ENCODE measurements around the gene NALCN. TPM values are rescaled to one million over a fixed set of nuclear protein-coding genes. Genes with fewer than 3 reads are reported as not detected.

The NALCN gene
- total RNA-seq, 2 donors from 2014 or later = 0.11 TPM; not detected in 1

DNA sequence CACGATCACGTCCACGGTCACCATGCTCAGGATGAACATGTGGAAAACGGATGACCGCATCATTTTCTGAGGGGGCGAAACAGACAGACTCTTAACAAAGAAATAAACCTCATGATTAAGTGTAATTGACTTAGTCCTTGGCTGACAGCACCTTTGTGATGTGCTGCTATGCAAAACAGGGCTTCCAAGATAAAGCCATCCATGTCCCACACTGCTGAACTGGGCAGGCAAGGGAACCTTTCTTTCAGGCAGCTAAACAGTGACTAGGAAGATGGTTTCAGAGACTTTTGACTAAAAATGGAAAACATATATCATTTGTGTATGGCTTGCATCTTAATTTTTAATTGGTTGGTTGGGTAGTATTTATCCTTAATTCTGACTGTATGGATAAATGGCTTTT lies 157.8 kb downstream of the NALCN start:
- Histone ChIP-seq H3K36me3 (ENCODE audit: control insufficient read depth, insufficient read depth, low read length) (no peaks in the 10 kb centered on the region), H3K4me1 (ENCODE audit: control insufficient read depth, insufficient read depth, low read length) (no peaks in the 10 kb centered on the region), H3K9me3 (ENCODE audit: control insufficient read depth, low read length) (no peaks in the 10 kb centered on the region), H3K4me3 (ENCODE audit: low read length) (no peak overlapping the region), H3K27me3 (ENCODE audit: control insufficient read depth, insufficient read depth, low read length, poor library complexity, severe bottlenecking) (no peaks in the 10 kb centered on the region), H3K27ac (ENCODE audit: low read depth, low read length) (no peak overlapping the region), H3K9ac (ENCODE audit: extremely low read depth, low read length, poor library complexity, severe bottlenecking) (no peak overlapping the region)
- no peak overlapping the region for H3K4me3 Mint-ChIP-seq
- no peaks in the 10 kb centered on the region for H3K4me1 Mint-ChIP-seq
- peak overlapping the region; percentile 35 for H3K27ac Mint-ChIP-seq
- H3K27me3 Mint-ChIP-seq (ENCODE audit: insufficient read depth) = no peaks in the 10 kb centered on the region
- no peaks in the 10 kb centered on the region for H3K36me3 Mint-ChIP-seq (ENCODE audit: low read depth)
- TF ChIP-seq, protein P1, sequence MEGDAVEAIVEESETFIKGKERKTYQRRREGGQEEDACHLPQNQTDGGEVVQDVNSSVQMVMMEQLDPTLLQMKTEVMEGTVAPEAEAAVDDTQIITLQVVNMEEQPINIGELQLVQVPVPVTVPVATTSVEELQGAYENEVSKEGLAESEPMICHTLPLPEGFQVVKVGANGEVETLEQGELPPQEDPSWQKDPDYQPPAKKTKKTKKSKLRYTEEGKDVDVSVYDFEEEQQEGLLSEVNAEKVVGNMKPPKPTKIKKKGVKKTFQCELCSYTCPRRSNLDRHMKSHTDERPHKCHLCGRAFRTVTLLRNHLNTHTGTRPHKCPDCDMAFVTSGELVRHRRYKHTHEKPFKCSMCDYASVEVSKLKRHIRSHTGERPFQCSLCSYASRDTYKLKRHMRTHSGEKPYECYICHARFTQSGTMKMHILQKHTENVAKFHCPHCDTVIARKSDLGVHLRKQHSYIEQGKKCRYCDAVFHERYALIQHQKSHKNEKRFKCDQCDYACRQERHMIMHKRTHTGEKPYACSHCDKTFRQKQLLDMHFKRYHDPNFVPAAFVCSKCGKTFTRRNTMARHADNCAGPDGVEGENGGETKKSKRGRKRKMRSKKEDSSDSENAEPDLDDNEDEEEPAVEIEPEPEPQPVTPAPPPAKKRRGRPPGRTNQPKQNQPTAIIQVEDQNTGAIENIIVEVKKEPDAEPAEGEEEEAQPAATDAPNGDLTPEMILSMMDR (conservative IDR thresholded peaks at IDR 0.05) = no peak
- DNase-seq = no peak
- no peaks in the 10 kb centered on the region for H3K9me3 Mint-ChIP-seq
- WGBS, 2 experiments (ENCODE audit: insufficient coverage in 1 of 2, insufficient read length in 1 of 2) = 97 to 100% methylated on average over 1 to 6 of the region's 6 CpGs

DNA sequence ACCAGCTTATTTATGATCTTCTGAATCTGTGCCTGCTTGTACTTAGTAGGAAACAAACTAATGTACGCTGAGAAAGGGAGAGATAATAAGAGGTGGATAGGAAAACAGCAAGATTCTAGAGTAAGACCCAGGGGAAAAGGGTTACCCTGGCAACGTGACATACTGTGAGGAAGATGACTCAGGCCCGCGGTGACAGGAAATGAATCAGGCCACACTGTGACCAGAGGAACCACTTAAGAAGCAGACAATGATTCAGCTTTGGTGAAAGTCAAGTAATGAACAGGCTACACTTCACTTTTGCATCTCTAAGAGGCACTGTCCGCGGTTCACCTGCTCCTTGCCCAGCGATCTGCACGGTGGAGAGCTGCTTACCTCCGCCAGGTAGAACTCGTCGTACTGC lies 158.2 kb downstream of the NALCN start:
- Mint-ChIP-seq H3K27me3 (ENCODE audit: insufficient read depth) (no peaks in the 10 kb centered on the region), H3K36me3 (ENCODE audit: low read depth) (no peaks in the 10 kb centered on the region), H3K4me1 (no peaks in the 10 kb centered on the region), H3K4me3 (no peak overlapping the region), H3K9me3 (no peaks in the 10 kb centered on the region), H3K27ac (peak overlapping the region; percentile 35)
- Histone ChIP-seq H3K4me1 (ENCODE audit: control insufficient read depth, insufficient read depth, low read length) (no peaks in the 10 kb centered on the region), H3K36me3 (ENCODE audit: control insufficient read depth, insufficient read depth, low read length) (no peaks in the 10 kb centered on the region), H3K9me3 (ENCODE audit: control insufficient read depth, low read length) (no peaks in the 10 kb centered on the region), H3K9ac (ENCODE audit: extremely low read depth, low read length, poor library complexity, severe bottlenecking) (no peak overlapping the region), H3K27me3 (ENCODE audit: control insufficient read depth, insufficient read depth, low read length, poor library complexity, severe bottlenecking) (no peaks in the 10 kb centered on the region), H3K27ac (ENCODE audit: low read depth, low read length) (no peak overlapping the region), H3K4me3 (ENCODE audit: low read length) (no peak overlapping the region)
- TF ChIP-seq, protein P1 (conservative IDR thresholded peaks at IDR 0.05) = no peak
- DNase-seq = peak; percentile 77
- WGBS, 2 experiments (ENCODE audit: insufficient coverage in 1 of 2, insufficient read length in 1 of 2) = 64 to 77% methylated on average over 11 of the region's 11 CpGs

DNA sequence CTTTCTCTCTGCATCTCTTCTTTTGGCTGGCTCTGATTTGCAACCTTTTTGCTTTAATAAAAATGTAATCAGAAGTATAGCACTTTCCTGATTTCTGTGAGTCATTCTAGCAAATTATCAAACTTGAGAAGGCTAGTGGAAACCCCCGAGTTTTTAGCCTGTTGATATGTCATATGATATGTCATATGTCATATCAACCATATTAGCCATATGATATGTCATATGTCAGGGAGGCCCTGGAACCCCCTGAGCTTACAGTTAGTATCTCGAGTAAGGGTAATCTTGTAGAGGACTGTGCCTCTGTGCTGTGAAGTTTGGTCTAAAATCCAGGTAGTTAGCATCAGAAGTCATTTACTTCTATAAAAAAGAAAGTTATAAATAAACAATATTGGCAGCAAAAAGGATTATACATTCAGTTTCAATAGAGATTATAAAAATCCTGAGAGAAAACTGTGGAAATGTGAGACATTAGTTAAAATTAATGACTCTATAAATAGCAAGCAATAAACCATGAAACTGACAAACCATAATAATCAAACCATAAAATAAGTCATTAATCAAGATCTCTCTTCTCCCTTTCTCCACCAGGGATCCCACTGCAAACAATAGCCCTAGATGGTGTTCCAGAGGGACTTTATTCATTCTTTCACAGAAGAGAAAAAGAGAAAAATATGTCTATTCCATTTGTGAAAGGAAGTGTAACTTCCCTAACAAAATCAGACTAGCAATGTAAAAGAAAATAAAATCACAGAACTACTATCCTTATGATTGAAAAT lies 167.4 kb downstream of the NALCN start:
- H3K4me1 Mint-ChIP-seq = no peaks in the 10 kb centered on the region
- H3K4me3 ChIP-seq (ENCODE audit: low read length) = no peak overlapping the region
- H3K27me3 Mint-ChIP-seq (ENCODE audit: insufficient read depth) = no peaks in the 10 kb centered on the region
- H3K4me1 ChIP-seq (ENCODE audit: control insufficient read depth, insufficient read depth, low read length) = no peaks in the 10 kb centered on the region
- H3K27me3 ChIP-seq (ENCODE audit: control insufficient read depth, insufficient read depth, low read length, poor library complexity, severe bottlenecking) = no peaks in the 10 kb centered on the region
- DNase-seq = no peak
- TF ChIP-seq, protein P1 (conservative IDR thresholded peaks at IDR 0.05) = no peak
- H3K27ac Mint-ChIP-seq = no peak overlapping the region
- H3K4me3 Mint-ChIP-seq = no peak overlapping the region
- no peaks in the 10 kb centered on the region for H3K9me3 ChIP-seq (ENCODE audit: control insufficient read depth, low read length)
- no peak overlapping the region for H3K27ac ChIP-seq (ENCODE audit: low read depth, low read length)
- WGBS, 2 experiments (ENCODE audit: insufficient coverage in 1 of 2, insufficient read length in 1 of 2) = 91% methylated on average over 1 of the region's 2 CpGs; no CpG with 5 or more reads in 1 of the 2 experiments
- no peaks in the 10 kb centered on the region for H3K36me3 ChIP-seq (ENCODE audit: control insufficient read depth, insufficient read depth, low read length)
- H3K9ac ChIP-seq (ENCODE audit: extremely low read depth, low read length, poor library complexity, severe bottlenecking) = no peak overlapping the region
- peaks cover 4% of the 10 kb centered on the region for H3K9me3 Mint-ChIP-seq
- H3K36me3 Mint-ChIP-seq (ENCODE audit: low read depth) = no peaks in the 10 kb centered on the region
